Erythroblast (primary cell): Measurements from ENCODE around the gene C11orf16.
"Not testable (repeated sequence)": the region's sequence is repeated elsewhere in the genome, so short reads cannot be mapped to it uniquely, and the experiment has no call there.

ENCODE experiments used
- DNase-seq, 2 experiments: peaks; one replicate each; lab custom pipeline; 2025; lab: John Stamatoyannopoulos, UW
- GATA1 ChIP-seq: IDR thresholded peaks from 2 replicates; pipeline ENCODE4 v1.6.1; 2011; ENCODE audit warnings: low read depth, mild to moderate bottlenecking, control low read depth, low read length, moderate library complexity
- POLR2A ChIP-seq: IDR thresholded peaks from 2 replicates; pipeline ENCODE4 v1.6.1; 2011; ENCODE audit warnings: mild to moderate bottlenecking, low read length

Gene C11orf16

DNA sequence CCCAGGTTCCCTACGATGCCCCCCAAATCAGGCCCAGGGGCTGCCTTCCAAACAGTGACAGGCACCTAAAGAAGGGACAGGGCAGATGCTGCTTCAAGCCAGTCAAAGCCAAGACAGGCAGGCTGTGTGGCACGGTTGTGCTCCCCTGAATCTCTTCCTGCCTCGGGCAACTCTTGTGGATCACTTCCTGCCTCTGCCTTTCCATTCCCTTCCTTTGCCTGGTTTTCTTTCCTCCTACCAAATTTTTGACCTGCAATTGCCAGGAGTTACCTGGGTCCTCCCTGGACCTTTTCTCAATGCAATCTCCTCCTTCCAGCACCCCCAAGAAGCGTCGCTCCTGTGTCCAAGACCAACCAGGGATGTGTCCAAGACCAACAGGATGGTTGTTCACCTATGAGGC, 5.5 kb downstream of the C11orf16 start:
- TF ChIP-seq POLR2A: no peak
- DNase-seq: no peak

DNA sequence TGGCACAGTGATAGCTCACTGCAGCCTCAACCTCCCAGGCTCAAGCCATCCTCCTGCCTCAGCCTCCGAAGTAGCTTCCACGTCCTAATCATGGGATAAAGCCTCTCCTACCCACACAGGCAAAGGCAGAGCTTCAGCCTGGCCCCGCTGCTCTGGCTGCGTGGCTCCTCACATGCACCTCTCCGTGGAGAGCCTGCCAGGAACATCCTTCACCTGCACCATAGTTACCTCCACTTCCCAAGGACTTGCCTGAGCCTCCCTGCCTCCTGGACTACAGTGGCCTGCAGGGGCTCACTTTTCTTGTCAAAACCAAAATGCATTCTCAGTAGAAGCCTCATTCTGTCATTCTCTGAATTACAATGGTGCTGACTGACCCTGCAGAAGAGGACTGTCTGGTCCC, 6.5 kb downstream of the C11orf16 start:
- no peak for DNase-seq
- TF ChIP-seq GATA1: no peak
- TF ChIP-seq POLR2A: no peak

DNA sequence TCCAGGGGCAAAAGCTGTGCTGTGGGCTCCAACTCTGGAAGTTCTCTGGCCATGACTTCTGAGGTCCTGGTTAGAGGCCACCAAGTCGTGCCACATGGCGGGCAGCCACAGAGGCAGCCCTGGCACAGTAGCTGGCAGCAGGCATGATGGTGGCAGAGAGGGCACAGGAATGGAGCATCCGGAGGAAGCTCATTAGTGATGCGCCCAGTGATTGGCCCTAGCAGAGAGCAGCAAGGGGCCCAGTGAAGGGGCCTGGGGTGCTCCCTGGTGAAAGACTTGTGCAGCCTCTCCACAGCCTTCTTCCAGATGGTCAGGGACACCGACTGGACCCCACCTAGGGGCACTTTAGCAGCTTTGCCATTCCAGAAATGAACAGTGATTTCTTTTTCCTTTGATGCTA, 7.0 kb downstream of the C11orf16 start:
- TF ChIP-seq POLR2A (no peak), GATA1 (no peak)
- no peak for DNase-seq

DNA sequence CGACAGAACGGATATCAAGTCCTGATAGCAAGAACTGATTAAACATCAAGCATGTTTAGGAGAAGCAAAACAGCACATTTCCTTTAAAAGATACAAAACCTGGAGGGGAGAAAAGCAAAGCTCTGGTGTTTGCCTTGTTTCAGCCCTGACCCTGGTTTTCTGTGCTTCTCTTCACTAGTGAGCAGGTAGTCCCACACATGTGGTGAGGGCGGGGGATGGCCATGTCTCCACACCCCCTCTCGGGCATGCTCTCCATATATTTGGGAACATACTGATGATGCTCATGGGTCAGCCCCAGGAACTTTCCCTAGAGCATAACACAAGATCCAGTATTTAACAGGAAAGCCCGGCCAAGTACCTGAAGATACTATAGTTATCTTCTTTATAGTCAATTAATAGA, 10.1 kb downstream of the C11orf16 start:
- no peak for DNase-seq

DNA sequence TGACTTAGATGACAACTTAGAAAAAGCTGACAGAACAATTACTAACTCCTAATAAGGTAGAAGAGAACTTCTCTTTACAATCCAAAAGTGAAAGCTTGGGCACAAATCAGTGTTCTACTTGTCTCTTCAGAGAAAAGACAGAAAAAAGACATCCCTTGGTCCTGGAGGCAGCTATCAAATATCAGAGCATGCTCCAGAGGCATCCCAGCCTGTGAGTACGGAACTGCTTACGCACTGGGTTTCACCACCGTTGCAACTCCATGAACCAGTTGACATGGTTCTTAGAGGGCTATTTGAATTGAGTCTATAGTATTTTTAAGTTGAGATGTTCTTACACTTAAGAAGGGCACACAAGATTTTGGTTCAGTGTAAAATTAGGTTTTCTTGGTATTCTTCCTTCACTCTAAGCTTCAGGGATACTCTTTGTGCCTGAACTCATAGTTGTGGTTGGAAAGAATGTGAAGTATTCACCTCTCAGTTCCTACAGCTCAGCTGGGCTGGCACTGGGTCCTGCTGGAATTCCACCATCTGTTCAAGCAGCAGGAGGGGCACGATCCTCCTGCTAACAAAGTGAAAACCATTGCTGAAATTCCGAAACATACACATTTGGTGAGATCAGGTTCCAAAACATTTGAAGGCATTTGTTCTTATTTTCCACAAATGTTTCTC, 15.5 kb downstream of the C11orf16 start:
- DNase-seq: no peak
- no peak for TF ChIP-seq POLR2A
- no peak for TF ChIP-seq GATA1

More for the DNA sequence above, 10.1 kb downstream of the C11orf16 start:
- TF ChIP-seq POLR2A (no peak), GATA1 (no peak)

DNA sequence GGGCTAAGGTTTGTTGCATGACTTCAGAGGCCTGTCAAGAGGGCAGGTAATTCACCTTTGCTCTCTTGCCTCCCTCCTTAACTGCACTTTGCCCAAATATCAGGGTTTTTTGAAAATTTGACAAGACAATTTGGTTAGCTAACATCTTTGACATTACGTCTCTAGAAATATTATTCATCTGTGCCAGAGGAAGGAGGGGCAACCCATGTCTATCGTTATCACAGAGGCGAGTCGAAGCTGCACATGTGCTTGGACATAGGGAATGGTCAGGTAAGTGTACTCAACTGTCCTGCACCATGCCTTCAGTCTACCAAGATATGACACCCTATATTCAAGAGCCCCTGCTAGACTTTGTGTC, 18.1 kb downstream of the C11orf16 start:
- no peak for TF ChIP-seq GATA1
- no peak for TF ChIP-seq POLR2A
- no peak for DNase-seq

DNA sequence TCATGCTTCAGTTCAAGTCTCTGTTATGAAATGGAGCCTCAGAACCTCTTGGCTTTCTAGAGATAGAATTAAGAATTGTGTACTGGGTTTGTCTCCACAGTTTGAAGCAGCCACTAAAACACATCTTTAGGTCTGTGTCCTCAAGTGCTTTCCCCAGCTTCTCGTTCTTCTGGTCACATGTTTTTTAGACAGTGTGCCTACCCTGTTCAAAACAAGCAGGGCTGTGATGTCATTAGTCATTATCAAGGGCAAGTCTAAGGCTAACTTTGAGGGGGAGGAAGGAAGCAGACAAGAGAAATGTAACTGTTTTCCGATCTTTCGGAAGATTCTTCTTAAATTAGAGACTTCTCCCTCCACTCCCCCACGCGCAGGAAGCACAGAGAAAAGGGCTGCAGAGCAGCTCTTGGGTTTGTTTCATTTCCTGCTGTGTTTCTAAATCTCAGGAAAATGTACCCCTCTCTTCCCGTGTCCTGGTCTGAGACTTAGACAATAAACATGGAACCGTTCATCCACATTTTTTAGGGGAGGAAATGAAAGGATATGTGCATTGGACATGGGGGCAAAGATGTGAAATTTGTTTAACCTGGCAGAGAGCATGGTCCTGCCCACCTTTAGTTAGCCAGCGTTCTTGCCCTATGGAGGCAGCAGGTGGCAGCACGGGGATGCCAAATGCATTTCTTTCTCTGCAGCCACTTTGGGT, 18.6 kb downstream of the C11orf16 start:
- TF ChIP-seq GATA1: no peak
- TF ChIP-seq POLR2A: peak; percentile 54
- peak; percentile 59 to 68 for DNase-seq

DNA sequence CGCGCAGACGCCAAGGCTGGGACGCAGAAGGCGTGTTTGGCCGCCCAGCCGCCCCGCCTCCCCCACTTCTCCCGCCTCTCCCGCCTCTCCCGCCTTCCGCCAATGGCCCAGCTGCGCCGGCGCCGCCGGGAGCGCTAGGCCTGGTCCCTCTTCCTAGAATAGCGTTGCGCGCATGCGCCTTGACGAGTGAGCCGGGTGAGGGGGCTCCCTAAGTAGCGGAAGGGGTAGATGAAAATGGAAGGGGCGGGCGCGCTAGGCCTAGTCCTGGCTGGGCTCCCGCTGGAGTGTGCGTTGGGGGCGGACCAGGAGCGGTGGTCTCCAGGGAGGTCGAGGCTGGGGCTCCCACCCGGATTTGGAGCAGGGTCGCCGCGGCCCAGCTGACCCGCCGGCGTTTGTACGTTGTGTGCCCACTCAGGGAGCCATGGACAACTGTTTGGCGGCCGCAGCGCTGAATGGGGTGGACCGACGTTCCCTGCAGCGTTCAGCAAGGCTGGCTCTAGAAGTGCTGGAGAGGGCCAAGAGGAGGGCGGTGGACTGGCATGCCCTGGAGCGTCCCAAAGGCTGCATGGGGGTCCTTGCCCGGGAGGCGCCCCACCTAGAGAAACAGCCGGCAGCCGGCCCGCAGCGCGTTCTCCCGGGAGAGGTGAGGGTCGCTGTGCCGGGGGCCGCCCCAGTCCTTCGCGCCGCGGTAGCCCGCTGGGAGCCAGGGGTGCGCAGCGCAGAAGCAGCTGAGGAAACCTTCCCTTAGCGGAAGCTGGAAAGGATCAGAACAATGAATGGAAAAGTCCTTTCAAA, 21.5 kb downstream of the C11orf16 start, which contains the start of gene AKIP1:
TSS of gene AKIP1 (plus strand) at position 161 of the 795 bp plus-strand sequence. CDS start at position 422, 261 bp downstream.
- peak; percentile 91 to 92 for DNase-seq
- TF ChIP-seq POLR2A (peak; percentile 62), GATA1 (no peak)

DNA sequence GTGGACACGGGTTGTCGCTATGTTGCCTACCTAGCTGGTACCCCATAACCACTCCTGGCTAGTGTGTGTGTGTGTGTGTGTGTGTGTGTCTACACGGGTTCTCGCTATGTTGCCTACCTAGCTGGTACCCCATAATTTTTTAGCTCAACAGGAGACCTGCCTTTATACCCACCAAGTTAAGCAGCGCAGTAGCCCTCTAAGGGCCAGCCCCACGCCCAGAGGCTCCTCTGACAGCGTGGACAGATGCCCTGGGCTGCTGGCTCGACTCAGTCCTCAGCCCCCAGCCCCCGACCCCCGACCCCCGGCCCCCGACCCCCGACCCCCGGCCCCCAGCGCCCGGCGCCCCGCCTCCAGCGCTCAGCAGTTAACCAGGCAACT, 22.1 kb downstream of the C11orf16 start:
- DNase-seq: no peak
- TF ChIP-seq POLR2A (no peak), GATA1 (no peak)

DNA sequence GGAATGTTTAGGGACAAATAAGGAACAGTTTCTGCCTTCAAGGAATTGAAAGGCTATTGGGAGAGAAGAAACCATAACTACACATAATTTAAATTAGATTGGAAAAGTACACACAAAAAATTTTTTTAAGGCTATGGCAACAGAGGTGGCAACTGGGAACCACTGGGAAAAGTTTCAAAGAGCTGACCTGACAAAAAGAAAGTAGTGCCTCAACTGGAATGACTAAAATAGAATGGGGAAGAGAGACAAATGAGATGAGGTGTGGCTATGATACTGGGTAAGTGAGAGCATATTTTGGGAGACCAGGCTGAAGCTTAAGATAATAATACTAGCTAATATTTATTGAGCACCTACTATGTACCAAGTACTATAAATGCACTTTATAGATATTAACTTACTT, 24.6 kb downstream of the C11orf16 start:
- DNase-seq: no peak
- TF ChIP-seq POLR2A (no peak), GATA1 (no peak)

DNA sequence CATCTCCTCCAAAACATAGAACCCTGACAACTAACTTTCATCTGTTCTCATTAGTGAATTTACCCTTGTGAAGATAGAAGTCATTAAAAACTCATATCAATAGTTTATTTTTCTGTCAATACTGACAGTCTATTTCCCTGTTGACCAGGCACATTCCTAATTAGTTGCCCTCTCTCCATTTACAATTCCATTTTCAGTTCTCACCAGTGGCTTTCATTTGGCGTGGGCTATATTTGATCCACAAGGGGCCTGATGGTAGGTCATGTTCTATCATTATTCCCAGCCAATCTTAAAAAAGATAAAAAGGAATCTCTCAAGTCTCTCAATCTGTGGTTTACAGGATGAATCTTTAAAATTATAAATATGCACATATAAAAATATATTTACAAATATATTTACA, 25.6 kb downstream of the C11orf16 start:
- DNase-seq: no peak
- TF ChIP-seq POLR2A (no peak), GATA1 (no peak)

DNA sequence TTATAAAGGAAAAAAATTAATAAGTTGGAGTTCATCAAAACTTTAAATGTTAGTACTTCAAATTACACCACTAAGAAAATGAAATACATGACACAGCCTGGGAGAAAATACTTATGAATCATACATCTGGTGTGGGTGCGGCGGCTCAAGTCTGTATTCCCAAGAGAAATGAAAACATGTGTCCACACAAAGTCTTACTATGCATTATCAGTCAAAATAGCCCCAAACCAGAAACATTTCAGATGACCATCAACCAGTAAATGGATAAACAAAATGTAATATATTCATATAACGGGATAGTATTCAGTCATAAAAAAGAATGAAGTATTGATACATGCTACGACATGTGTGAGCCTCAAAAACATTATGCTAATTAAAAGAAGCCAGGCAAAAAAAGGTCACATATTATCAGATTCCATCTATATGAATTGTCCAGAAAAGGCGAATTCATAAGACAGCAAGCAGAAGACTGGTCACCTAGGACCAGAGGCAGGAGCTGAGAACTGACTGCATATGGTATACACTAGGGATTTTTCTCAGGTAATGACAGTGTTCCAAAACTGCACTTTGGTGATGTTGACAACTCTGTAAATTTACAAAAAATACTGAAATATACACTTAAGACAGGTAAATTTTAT, 27.1 kb downstream of the C11orf16 start:
- no peak for DNase-seq
- no peak for TF ChIP-seq GATA1
- no peak for TF ChIP-seq POLR2A

DNA sequence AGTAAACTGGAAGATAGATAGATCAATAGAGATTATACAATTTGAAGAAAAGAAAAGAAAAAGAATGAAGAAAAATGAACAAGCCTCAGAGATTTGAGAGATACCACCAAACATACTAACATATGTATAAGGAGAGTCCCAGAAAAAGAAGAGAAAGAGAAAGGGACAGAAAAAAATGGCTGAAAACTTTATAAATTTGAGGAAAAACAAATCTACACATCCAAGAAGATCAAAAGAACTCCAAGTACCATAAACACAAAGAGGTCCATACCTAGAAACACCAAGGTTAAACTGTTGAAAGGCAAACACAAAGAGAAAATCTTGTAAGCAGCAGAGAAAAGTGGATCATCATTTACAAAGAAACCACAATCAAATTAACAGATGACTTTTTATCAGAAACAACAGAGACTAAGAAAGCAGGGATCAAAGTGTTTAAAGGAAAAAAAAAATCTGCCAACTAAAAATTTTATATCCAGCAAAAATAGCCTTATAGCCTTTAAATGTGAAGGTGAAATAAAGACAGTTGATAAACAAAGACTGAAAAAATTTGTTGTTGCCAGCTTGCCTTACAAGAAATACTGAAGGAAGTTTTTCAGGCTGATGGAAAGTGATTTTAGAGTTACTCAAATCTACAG, 33.5 kb downstream of the C11orf16 start:
- TF ChIP-seq POLR2A (no peak), GATA1 (no peak)
- no peak for DNase-seq

DNA sequence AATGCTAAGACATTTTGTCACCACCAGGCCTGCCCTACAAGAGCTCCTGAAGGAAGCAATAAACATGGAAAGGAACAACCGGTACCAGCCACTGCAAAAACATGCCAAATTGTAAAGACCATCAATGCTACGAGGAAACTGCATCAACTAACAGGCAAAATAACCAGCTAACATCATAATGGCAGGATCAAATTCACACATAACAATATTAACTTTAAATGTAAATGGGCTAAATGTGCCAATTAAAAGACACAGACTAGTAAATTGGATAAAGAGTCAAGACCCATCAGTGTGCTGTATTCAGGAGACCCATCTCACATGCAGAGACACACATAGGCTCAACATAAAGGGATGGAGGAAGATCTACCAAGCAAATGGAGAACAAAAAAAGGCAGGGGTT, 41.6 kb downstream of the C11orf16 start:
- DNase-seq: not testable (repeated sequence)
